GM12891 (cell line): ENCODE measurements around the gene KLHL26.
A peak's percentile ranks its signal among the peaks of the same experiment; 100 is the strongest.
"Not testable (repeated sequence)": the region's sequence is repeated elsewhere in the genome, so short reads cannot be mapped to it uniquely, and the experiment has no call there.

ENCODE experiments used
- DNase-seq: peaks from one replicate; pipeline ENCODE4 v3.0.0; 2011; ENCODE audit warnings: low spot score; ENCODE audit not compliant: insufficient read length
- FAIRE-seq: peaks from 2 replicates; lab custom pipeline; 2011; peaks lifted over from hg19 to GRCh38; lab: Jason Lieb, UNC
- PAX5 ChIP-seq: IDR thresholded peaks from 2 replicates; pipeline ENCODE4 v1.6.1; 2011; ENCODE audit warnings: low read length, moderate library complexity, mild to moderate bottlenecking; ENCODE audit not compliant: insufficient read depth, severe bottlenecking
- POLR2A ChIP-seq: IDR thresholded peaks from 2 replicates; pipeline ENCODE4 v1.6.1; 2011; ENCODE audit warnings: low read depth, low read length, control low read depth
- POLR2AphosphoS5 ChIP-seq: IDR thresholded peaks from 2 replicates; pipeline ENCODE4 v1.6.1; 2011; ENCODE audit warnings: low read depth, low read length, control low read depth
- POU2F2 ChIP-seq: IDR thresholded peaks from 2 replicates; pipeline ENCODE4 v1.6.1; 2011; ENCODE audit warnings: low read depth, mild to moderate bottlenecking, control low read depth, low read length, moderate library complexity
- SPI1 ChIP-seq: IDR thresholded peaks from 2 replicates; pipeline ENCODE4 v1.6.1; 2011; ENCODE audit warnings: low read depth, low read length, control low read depth
- TAF1 ChIP-seq: IDR thresholded peaks from 2 replicates; pipeline ENCODE4 v1.6.1; 2011; ENCODE audit warnings: low read depth, low read length, control low read depth

KLHL26 gene

DNA sequence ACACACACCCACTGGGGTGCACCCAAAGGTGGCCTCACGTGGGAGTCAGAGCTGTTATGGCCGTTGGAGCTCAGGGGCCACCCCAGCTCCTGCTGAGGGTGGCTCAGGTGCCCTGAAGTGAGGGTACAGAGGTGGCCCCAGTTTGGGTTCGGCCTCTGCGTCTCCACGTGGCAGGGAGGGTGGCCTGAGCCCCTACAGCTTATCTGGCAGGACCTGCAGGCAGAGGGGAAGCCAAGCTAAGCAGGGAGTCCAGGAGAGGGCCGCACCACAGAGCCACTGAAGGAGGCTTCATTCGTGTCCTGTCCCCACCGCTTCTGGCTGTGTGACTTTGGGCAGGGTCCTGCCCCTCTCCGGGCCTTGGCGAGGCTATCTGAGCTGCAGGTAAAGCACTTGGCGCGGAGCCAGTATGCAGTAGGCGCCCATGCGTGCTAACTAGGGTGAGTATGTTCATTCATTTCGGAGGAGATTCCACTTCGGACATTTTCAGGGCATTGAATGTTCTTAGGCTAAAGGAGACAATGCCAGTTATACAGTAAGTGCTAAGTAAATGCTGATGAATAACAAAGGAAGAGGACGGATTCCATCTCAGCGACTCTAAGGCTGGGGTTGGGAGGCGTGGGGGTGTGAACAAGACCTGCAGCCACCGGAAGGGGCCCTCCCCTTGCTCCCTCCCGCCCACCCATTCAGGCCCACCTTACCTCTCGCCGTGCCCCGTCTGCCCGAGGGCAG lies 43.3 kb upstream of the KLHL26 start:
- no peak for DNase-seq
- TF ChIP-seq POU2F2 (no peak), POLR2A (no peak), PAX5 (no peak), POLR2AphosphoS5 (no peak), SPI1 (no peak), TAF1 (no peak)
- FAIRE-seq, result no peak

DNA sequence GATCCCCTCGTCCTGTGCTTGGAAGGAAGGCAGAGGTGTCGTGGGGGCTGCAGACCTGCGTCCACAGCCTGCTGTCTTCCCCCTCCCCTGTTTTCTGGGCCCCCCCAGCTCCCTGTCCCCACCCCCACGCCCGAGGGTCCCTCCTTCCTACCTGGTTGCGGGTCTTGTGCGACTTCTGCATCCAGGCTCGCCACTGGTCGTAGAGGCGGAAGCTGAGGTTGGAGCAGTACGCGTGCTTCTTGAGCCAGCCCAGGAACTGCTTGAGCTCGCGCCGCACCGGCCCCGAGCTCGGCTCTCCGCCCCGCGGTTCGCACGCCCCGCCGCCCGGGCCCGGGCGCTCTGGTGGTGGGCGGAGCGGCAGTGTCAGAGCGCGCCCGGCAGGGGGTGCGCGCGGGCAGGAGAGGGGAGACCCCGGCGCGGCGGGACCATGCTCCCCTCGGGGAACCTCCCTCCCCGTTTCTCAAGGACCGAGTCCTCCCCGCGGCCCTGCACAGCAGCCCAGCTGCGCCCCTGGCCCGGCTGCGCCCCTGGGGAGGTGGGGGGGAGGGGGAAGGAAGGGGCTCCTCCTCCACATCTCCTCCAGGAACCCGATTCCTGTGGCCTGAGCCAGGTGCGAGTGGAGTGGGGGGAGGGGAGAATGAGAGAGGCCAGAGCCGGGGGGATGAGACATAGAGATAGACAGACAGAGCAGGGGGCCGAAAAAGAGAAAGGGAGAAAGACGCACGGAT lies 42.6 kb upstream of the KLHL26 start:
- no peak for TF ChIP-seq TAF1
- no peak for TF ChIP-seq POLR2A
- TF ChIP-seq PAX5, result no peak
- TF ChIP-seq POLR2AphosphoS5, result no peak
- TF ChIP-seq SPI1, result no peak
- DNase-seq, result peak; percentile 97
- peak; percentile 90 for FAIRE-seq

DNA sequence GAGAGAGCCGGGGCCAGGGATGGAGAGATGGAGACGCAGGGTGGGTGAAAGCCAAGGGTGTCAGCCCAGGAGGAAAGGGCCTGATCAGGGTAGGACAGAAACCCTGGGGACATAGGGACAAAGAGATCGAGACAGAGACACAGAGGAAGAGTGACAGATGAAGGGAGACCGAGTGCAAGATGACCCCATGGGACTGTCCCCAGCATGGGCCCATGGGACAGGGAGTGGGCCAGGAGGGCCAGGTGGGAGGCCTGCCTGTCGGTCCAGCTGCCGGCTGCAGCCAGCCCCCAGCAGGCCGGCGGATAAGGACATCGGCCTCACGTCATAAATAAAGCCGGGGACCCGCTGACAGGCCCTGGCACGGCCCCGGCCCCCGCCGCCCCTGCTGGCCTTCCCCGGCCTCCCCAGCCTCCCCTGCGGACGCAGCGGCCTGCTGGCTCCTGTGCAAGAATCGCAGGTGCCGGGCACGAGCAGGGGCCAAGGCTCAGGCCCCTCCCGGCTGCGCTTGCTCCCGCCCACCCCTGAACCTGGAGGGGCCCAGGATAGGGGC lies 41.9 kb upstream of the KLHL26 start:
- TF ChIP-seq POU2F2 (no peak), POLR2AphosphoS5 (no peak), TAF1 (no peak), POLR2A (no peak), PAX5 (no peak), SPI1 (no peak)
- FAIRE-seq, result no peak

DNA sequence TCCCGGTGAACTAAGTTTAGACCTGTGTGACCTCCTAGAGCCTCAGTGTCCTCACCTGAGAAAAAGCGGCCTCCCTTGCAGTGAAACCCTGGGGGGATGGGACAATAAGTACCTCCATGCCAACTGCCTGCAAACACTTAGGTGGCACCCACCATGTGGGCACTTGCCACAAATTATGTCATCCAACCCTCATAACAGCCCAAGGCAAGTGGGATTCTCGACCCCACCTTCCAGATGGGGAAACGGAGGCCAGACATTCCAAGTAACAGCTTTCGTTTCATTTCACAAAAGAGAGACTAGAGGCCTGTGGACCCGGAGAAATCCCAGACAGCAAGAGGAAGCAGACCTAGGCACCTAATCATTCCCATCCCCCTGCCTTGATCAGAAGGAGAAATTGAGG lies 41.4 kb upstream of the KLHL26 start:
- TF ChIP-seq TAF1 (no peak), SPI1 (no peak), POU2F2 (no peak), POLR2AphosphoS5 (no peak), POLR2A (no peak), PAX5 (no peak)
- DNase-seq (no peak), FAIRE-seq (no peak)

More for the DNA sequence above, 41.9 kb upstream of the KLHL26 start:
- no peak for DNase-seq

DNA sequence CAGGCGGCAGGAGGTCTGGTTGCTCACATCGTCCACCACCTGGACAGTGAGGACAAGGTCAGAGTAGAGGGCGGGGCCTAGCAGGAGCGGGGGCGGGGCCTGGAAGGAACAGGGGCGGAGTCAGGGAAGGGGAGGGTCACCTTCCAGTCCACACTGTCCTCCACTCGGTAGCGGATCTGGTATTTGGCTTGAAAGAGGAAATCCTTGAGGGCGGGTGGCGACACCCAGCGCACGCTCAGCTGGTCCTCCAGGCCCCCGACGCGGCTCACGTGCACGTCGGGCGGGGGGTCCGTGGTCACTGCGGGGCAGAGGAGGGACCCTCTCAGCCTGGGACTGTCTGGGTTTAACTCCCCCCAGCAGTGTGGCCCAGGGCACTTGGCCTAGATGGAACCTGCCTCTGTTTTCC lies 40.1 kb upstream of the KLHL26 start:
- FAIRE-seq (no peak), DNase-seq (no peak)
- TF ChIP-seq TAF1, result no peak

DNA sequence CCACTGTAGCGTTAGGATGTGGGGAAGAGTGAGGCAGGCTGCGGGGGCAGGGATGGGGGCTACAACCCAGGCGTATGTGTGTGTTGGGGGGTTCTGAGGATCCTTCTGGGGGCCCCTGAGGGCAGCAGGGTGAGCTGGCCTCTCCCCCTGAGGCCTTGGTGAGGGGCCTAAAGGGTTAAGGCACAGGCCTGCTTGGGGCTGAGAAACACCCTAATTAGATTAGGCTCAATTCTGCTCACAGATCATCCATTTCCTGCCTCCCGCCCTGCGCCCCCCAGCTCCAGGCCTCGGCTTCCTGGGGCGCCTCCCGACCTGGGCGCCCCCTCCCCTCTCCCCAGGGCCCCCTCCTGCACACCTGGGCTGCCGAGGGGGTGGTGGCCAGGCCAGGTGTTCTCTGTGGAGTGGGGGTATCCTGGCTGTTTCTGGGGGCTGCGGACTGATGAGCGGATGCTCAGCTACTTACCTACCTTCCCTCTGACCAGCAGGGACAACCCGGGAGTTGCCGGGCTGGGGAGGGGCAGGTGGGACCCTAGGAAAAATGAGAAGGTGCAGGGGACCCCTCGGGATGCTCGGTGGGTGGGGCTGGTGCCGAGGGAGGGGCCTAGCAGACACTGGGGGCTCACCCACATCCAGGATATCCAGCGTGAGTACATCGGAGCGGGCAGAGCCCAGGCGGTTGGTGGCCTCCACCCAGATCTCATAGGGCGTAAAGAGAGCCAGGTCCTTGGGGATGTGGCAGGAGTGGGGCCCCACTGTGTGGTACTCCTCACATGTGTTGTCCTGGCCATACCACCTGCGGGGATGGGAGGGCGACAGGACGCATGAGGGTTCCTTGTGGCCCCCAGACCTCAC lies 38.8 kb upstream of the KLHL26 start:
- no peak for DNase-seq
- FAIRE-seq, result no peak
- TF ChIP-seq PAX5 (no peak), POLR2AphosphoS5 (no peak), TAF1 (no peak)

DNA sequence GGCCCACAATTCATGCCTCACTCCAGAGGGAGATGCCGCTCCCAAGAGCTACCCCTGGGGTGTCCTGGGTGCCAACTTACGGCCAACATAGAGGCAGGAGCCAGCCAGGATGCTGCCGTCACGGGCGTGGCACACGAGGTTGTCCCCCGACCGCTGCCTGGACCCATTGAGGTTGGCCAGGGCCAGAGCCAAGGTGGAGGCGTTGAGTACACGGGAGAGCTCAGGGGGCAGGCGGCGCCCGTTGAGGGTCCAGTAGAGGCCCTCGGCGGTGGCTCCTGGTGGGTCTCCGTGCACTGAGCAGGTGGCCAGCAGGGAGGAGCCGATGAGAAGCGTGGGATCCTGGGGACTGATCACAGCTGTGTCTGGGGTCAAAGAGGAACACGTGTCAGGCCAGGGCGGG lies 37.3 kb upstream of the KLHL26 start:
- DNase-seq, result no peak

DNA sequence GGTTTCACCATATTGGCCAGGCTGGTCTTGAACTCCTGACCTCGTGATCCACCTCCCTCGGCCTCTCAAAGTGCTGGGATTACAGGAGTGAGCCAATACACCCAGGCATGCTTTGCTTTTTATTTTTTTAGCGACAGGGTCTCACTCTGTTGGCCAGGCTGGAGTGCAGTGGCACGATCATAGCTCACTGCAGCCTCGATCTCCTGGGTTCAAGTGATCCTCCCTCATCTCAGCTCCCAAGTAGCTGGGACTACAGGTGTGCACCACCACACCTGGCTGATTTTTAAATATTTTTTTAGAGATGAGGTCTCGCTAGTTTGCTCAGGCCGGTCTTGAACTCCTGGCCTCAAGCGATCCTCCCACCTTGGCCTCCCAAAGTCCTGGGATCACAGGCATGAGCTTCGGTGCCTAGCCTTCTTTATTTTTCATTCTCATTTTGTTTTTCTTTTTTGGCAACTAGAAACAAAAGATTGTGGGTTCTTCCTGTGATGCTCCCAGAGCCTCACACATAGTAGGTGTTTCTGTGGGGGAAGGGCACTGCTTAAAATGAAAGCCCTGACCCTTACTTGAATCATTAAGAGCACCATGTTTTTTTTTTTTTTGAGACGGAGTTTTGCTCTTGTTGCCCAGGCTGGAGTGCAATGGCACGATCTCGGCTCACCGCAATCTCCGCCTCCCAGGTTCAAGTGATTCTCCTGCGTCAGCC lies 36.0 kb upstream of the KLHL26 start:
- FAIRE-seq, DNase-seq: not testable (repeated sequence)

More for the DNA sequence above, 37.3 kb upstream of the KLHL26 start:
- TF ChIP-seq POU2F2 (no peak), POLR2AphosphoS5 (no peak), PAX5 (no peak), SPI1 (no peak), POLR2A (no peak), TAF1 (no peak)
- FAIRE-seq, result no peak

DNA sequence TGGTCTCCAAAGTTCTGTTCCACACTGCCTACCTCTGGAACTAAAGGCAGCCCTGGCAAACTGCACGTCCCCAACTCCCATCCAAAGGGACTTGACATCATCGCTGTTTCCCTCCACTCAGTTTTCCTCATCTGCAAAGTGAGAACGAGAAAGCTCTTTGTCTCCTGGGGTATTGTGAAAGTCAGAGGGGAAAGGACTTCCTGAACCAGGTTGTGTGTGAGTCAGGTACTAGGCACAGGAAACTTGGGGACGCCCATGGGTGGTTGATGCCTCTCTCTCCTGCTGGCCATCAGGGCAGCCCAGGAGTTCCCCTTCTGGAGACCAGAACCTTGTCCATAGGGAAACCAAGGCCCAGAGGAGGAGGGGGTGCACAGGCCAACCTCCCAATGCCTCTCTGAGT lies 35.0 kb upstream of the KLHL26 start:
- DNase-seq (no peak), FAIRE-seq (no peak)
- no peak for TF ChIP-seq SPI1
- no peak for TF ChIP-seq POLR2A
- no peak for TF ChIP-seq TAF1
- no peak for TF ChIP-seq PAX5
- no peak for TF ChIP-seq POU2F2
- no peak for TF ChIP-seq POLR2AphosphoS5
